Activated CD8-positive, alpha-beta memory T cell treated with anti-CD3 and anti-CD28 coated beads for 36 hours (primary cell): ENCODE data around the gene CAND1. TPM values are rescaled to one million over a fixed set of nuclear protein-coding genes. Genes with fewer than 3 reads are reported as not detected.

Experiments used
- CTCF ChIA-PET: fragments of 350-600 bp; sonication (Branson Sonifier 250); formaldehyde crosslinking; loops from one replicate; lab custom pipeline; 2021; ENCODE audit warnings: antibody characterized with exemption; lab: Charles Lee
- POLR2A ChIA-PET: fragments of 350-600 bp; sonication (Branson Sonifier 250); formaldehyde crosslinking; loops from one replicate; lab custom pipeline; 2021; ENCODE audit warnings: antibody characterized with exemption; lab: Charles Lee
- total RNA-seq, 2 experiments: library from RNA; stranded (reverse); gene quantifications; one replicate each; pipeline ENCODE4 v1.2.3, GENCODE V29; 2021

CAND1 gene
- total RNA-seq, 2 experiments from 2014 or later, result 206 to 207 TPM

DNA sequence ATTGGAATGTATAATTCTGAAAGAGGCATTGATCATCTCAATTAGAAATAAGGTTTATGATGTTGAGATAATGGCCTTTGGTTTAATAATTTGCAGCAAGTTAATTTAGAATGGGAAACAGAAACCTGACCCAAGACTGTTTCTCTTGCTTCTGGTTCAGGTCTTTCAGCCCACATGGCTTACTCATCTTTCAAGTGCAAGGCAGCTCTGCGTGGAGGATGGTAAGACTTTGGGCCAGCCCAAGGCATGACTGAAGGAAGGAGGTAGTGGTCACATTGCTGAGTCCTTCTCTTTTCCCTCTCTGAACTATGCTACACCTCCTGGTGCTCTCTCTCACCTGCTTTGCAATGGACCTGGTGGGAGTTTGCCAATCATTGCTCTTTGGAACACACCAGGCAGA, 98.7 kb downstream of the CAND1 start:
- POLR2A ChIA-PET, result no interaction called here
- CTCF ChIA-PET, result no interaction called here
